Gastroesophageal sphincter (tissue), 4 donors: ENCODE measurements around the gene AGTRAP. TPM values are rescaled to one million over a fixed set of nuclear protein-coding genes. Genes with fewer than 3 reads are reported as not detected.

Experiments
- ATAC-seq: fragments of 150-250 bp; one replicate; pipeline ENCODE4 v1.9.1; 2016; ENCODE audit warnings: mild to moderate bottlenecking, moderate library complexity
- H3K27ac ChIP-seq, 4 donors: fragments of 200-600 bp; sonication (generic) in 3 of 4; 1 replicate in 3 of 4; 2 replicates in 1 of 4; pipeline ENCODE4 v1.5.1; 2016 to 2019
- H3K27me3 ChIP-seq: fragments of 200-600 bp; sonication (generic); one replicate; pipeline ENCODE4 v1.5.1; 2019
- H3K36me3 ChIP-seq, 2 donors: fragments of 200-600 bp; sonication (generic); one replicate each; pipeline ENCODE4 v1.5.1; 2019; ENCODE audit warnings: control low read depth in 1 of 2
- H3K4me1 ChIP-seq, 3 donors: fragments of 200-600 bp; sonication (generic); 1 replicate in 2 of 3; 2 replicates in 1 of 3; pipeline ENCODE4 v1.5.1; 2016 to 2019; ENCODE audit warnings: control low read depth in 2 of 3
- H3K4me3 ChIP-seq, 2 donors: fragments of 200-600 bp; sonication (generic); one replicate each; pipeline ENCODE4 v1.5.1; 2019; ENCODE audit warnings: mild to moderate bottlenecking in 1 of 2, moderate library complexity in 1 of 2
- H3K9me3 ChIP-seq, 3 donors: fragments of 200-600 bp; sonication (generic); one replicate each; pipeline ENCODE4 v1.5.1; 2017 to 2019; ENCODE audit warnings: control low read depth in 2 of 3
- EP300 ChIP-seq: sonication (generic); formaldehyde crosslinking; IDR thresholded peaks from one replicate; pipeline ENCODE4 v1.6.1; 2017; ENCODE audit warnings: antibody characterized with exemption, mild to moderate bottlenecking
- POLR2A ChIP-seq, 2 donors: fragments of 450-650 bp; IDR thresholded peaks; one replicate each; pipeline ENCODE4 v1.6.1; 2017; ENCODE audit warnings: antibody characterized with exemption in 2 of 2, mild to moderate bottlenecking in 2 of 2, moderate library complexity in 1 of 2
- POLR2AphosphoS5 ChIP-seq: sonication (generic); formaldehyde crosslinking; IDR thresholded peaks from one replicate; pipeline ENCODE4 v1.6.1; 2017; ENCODE audit warnings: antibody characterized with exemption
- WGBS, 2 donors: methylation state at CpG; one replicate each; pipeline ENCODE4 v1.1.5; 2018; ENCODE audit warnings: low coverage in 1 of 2; 5-methylcytosine and 5-hydroxymethylcytosine counted together
- total RNA-seq, 4 donors: library from RNA; depleted of rRNA; stranded (reverse); fragments of >200 nt; gene quantifications; one replicate each; pipeline ENCODE4 v1.1.0, GENCODE V29; 2016
- TF ChIP-seq, protein P1 (sequence below), 4 experiments: fragments of 200-600 bp in 2 of 4; fragments of 450-650 bp in 2 of 4; sonication (generic) in 1 of 4; IDR thresholded peaks; one replicate each; pipeline ENCODE4 v1.5.1; 2017 to 2019; ENCODE audit warnings: antibody characterized with exemption in 4 of 4, mild to moderate bottlenecking in 2 of 4, moderate library complexity in 2 of 4

AGTRAP gene
- total RNA-seq, 4 donors from 2014 or later = 32.2 to 56.4 (median 40.5) TPM

DNA sequence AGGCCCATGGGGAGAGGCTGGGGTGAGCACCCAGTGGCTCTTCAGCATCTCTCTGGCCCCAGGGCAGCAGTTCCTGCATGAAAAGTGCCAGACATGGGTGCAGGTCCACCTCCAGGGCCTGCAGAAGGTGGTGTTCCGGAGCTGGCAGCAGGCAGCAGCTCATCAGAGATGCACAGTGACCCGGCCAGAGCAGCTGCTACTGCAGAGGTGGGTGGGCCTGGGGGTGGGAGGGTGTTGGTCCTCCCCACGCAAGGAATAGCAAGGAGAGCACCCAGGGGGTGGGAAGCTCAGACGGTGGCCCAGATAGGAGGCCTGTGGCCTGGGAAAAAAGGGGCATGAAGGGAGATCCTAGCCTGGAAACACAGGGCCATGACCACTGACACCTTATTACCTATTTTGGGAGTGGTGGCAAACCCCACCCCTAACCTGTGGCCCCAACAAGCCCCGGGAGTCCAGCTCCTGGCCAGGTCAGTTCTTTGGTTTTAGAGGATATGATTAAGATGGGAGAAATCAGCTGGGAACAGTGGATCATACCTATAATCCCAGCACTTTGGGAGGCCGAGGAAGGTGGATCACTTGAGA is 46.3 kb downstream of the AGTRAP start:
- ATAC-seq = no peak
- WGBS, 2 donors = 64 to 92% methylated on average over 2 to 5 of the region's 6 CpGs
- Histone ChIP-seq H3K27me3 (no peaks in the 10 kb centered on the region), H3K4me1 (peaks cover 0 to 29% (median 20%) of the 10 kb centered on the region in 3 donors), H3K4me3 (no peak overlapping the region), H3K9me3 (no peaks in the 10 kb centered on the region), H3K27ac (no peak overlapping the region), H3K36me3 (no peaks in the 10 kb centered on the region)
- TF ChIP-seq, protein P1, sequence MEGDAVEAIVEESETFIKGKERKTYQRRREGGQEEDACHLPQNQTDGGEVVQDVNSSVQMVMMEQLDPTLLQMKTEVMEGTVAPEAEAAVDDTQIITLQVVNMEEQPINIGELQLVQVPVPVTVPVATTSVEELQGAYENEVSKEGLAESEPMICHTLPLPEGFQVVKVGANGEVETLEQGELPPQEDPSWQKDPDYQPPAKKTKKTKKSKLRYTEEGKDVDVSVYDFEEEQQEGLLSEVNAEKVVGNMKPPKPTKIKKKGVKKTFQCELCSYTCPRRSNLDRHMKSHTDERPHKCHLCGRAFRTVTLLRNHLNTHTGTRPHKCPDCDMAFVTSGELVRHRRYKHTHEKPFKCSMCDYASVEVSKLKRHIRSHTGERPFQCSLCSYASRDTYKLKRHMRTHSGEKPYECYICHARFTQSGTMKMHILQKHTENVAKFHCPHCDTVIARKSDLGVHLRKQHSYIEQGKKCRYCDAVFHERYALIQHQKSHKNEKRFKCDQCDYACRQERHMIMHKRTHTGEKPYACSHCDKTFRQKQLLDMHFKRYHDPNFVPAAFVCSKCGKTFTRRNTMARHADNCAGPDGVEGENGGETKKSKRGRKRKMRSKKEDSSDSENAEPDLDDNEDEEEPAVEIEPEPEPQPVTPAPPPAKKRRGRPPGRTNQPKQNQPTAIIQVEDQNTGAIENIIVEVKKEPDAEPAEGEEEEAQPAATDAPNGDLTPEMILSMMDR (IDR thresholded peaks at IDR 0.05) = no peak

DNA sequence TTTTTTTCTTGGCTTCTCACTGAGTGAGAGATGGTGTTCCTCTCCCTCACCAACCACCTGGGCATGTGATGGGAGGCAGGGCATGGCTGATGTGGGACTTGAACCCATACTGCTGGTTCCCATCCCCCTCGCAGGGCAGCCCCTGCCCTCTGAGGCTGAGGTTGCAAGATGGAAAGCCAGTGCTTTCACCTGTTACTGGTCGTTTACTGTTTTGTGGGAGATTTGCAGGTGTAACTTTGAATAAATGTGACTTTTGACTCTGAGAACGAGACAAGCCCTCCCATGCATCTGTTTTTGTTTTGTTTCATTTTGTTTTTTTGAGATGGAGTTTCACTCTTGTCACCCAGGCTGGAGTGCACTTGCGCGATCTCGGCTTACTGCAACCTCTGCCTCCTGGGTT is 47.6 kb downstream of the AGTRAP start:
- no peak for ATAC-seq
- H3K27me3 ChIP-seq = no peaks in the 10 kb centered on the region
- H3K9me3 ChIP-seq = no peaks in the 10 kb centered on the region
- no peaks in the 10 kb centered on the region for H3K36me3 ChIP-seq
- no peak overlapping the region for H3K27ac ChIP-seq
- 95 to 100% methylated on average over 4 to 6 of the region's 6 CpGs for WGBS, 2 donors
- no peak overlapping the region for H3K4me3 ChIP-seq
- peaks cover 0 to 43% (median 33%) of the 10 kb centered on the region in 3 donors for H3K4me1 ChIP-seq
- TF ChIP-seq POLR2AphosphoS5 (no peak), POLR2A (IDR thresholded peaks at IDR 0.05) (no peak), EP300 (no peak)
- TF ChIP-seq, protein P1 (IDR thresholded peaks at IDR 0.05) = no peak

DNA sequence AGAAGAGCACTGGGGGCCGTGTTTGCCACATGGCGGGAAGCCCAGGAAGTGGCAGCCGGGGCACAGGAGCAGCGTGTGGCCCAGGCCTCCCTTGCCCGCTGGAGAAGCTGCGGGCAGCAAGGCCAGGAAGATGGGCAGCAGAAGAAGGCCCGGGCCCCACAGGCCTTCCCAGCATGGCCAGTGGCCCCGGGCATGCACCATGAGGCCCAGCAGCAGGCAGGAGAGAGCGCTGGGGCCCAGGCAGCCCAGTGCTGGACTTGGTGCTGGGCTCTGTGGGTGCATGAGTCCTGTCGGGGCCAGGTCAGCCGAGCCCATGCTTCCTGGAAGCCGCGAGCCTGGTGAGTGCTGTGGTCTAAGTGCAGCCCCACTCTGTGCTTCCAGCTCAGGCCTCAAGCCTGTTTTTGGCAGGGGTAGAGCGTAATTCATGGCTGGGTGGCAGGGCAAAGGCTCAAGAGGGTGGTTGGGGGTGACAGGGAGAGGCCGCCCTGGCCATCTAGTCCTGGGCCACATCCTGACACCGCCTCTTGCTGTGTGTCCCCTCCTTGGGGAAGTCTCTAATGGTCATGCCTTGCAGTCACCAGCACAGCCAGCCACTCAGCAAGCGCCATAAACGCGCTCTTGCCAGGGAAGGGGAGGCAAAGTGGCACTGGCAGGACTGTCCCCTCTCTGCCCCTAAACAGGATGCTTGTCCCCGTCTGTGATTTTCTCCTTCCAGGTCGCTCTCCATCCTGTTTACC is 48.5 kb downstream of the AGTRAP start:
- Histone ChIP-seq H3K4me1 (peaks cover 0 to 51% (median 42%) of the 10 kb centered on the region in 3 donors), H3K36me3 (peaks cover 0 to 4% of the 10 kb centered on the region in 2 donors), H3K9me3 (no peaks in the 10 kb centered on the region), H3K27me3 (no peaks in the 10 kb centered on the region), H3K27ac (peak overlapping the region in 3 of 4 donors; percentile 38 to 56 (median 50)), H3K4me3 (peak overlapping the region in 1 of 2 donors; percentile 42)
- WGBS, 2 donors = 75% methylated on average over 2 of the region's 21 CpGs; no CpG with 5 or more reads in 1 of the 2 donors
- no peak for ATAC-seq
- TF ChIP-seq POLR2A (IDR thresholded peaks at IDR 0.05) (no peak), EP300 (no peak), POLR2AphosphoS5 (no peak)
- TF ChIP-seq, protein P1 (IDR thresholded peaks at IDR 0.05) = no peak

DNA sequence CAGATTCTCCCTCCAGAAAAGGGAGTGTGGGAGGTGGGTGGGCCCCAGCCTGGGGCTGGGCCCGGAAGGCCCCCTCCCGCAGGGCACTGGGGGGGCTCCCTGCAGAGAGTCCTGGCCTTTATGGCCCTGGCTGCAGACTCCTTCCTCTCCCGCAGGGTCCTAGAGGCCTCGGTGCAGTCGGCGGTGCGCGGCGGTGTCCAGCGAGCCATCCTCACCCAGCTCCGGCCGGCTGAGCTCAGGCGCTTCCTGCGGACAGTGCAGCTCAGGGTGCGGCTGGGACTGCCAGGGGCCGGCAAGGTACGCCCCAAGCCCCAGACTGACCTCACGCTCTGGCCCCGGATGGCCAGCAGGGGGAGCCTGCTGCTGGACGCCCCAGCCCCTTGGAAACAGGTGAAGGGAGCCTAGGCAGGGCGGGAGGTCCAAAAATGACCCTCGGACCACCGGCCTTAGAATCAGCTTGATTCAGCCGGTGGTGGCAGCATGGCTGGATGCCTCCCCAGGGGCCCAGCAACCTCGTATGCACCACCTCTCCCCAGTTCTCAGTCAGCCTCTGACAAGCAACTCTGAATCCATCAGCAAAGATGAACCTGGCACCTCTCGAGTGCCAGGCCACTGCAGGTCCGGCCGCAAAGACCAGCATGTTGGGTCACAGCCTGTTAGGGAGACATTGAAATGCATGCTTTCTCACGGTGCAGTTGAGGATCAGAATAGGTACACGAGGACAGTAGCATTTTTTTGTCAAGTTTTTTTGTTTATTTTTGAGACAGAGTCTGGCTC is 49.2 kb downstream of the AGTRAP start:
- WGBS, 2 donors = 9 to 21% methylated on average over 8 to 9 of the region's 30 CpGs
- peak; percentile 56 for ATAC-seq
- Histone ChIP-seq H3K4me1 (peaks cover 0 to 59% (median 48%) of the 10 kb centered on the region in 3 donors), H3K9me3 (no peaks in the 10 kb centered on the region), H3K36me3 (peaks cover 0 to 11% of the 10 kb centered on the region in 2 donors), H3K27ac (peak overlapping the region in 3 of 4 donors; percentile 38 to 56 (median 50)), H3K4me3 (peak overlapping the region in 1 of 2 donors; percentile 42), H3K27me3 (no peaks in the 10 kb centered on the region)
- TF ChIP-seq, protein P1 (IDR thresholded peaks at IDR 0.05) = peak in 3 of 4 experiments; percentile 80 to 92 (median 85)
- peak; percentile 25 for TF ChIP-seq POLR2AphosphoS5
- no peak for TF ChIP-seq POLR2A (IDR thresholded peaks at IDR 0.05)
- TF ChIP-seq EP300 = no peak
